AG04450 (cell line): Measurements from ENCODE around the gene MMP1. TPM values are rescaled to one million over a fixed set of nuclear protein-coding genes. Genes with fewer than 3 reads are reported as not detected.
"Not testable (repeated sequence)": the region's sequence is repeated elsewhere in the genome, so short reads cannot be mapped to it uniquely, and the experiment has no call there.

Experiments used
- CTCF ChIA-PET: fragments of 300-600, 350-600 bp; formaldehyde crosslinking; extraction: SDS; loops from one replicate; lab custom pipeline; 2022; ENCODE audit warnings: antibody characterized with exemption, inconsistent platforms; lab: Charles Lee
- POLR2A ChIA-PET: fragments of 350-600 bp; formaldehyde crosslinking; extraction: SDS; loops from one replicate; lab custom pipeline; 2021; ENCODE audit warnings: antibody characterized with exemption, inconsistent platforms; lab: Yijun Ruan, JAX
- DNase-seq: peaks from one replicate; pipeline ENCODE4 v3.0.0-alpha.2; 2011; ENCODE audit warnings: low read depth, low spot score
- H3K27ac ChIP-seq: one replicate; pipeline ENCODE4 v1.5.1; 2012; ENCODE audit warnings: low read depth, low read length, control low read depth
- H3K27me3 ChIP-seq: one replicate; pipeline ENCODE4 v1.6.0; 2012; ENCODE audit warnings: low read length; ENCODE audit not compliant: control insufficient read depth, insufficient read depth
- H3K4me3 ChIP-seq: 2 replicates; pipeline ENCODE4 v1.5.1; 2011; ENCODE audit warnings: mild to moderate bottlenecking, low read depth, low read length, control low read depth
- H3K9me3 ChIP-seq: 2 replicates; pipeline ENCODE4 v1.5.1; 2012; ENCODE audit warnings: low read length; ENCODE audit not compliant: control insufficient read depth, insufficient read depth
- CTCF ChIP-seq: IDR thresholded peaks from 2 replicates; pipeline ENCODE4 v1.5.1; 2011; ENCODE audit warnings: low read depth, low read length, control low read depth, inconsistent platforms
- polyA plus RNA-seq: library from polyadenylated mRNA; depleted of rRNA; stranded (reverse); fragments of >200 nt; gene quantifications from 2 replicates; pipeline ENCODE4 v1.2.3, GENCODE V29; 2011; rRNA removed

The MMP1 gene
- polyA plus RNA-seq, 1 experiment: 41.2 TPM

- ChIA-PET POLR2A (no interaction called here), CTCF (no interaction called here)
- no peak for TF ChIP-seq CTCF
- H3K4me3 ChIP-seq: no peak overlapping the region
- H3K9me3 ChIP-seq: no peaks in the 10 kb centered on the region
- DNase-seq: no peak
- peaks cover 12% of the 10 kb centered on the region for H3K27me3 ChIP-seq
- no peak overlapping the region for H3K27ac ChIP-seq
These were observed 44.7 kb downstream of the MMP1 start for GRCh38 chr11:102753267-102753666.

- no peak for DNase-seq
- Histone ChIP-seq H3K27me3 (peaks cover 12% of the 10 kb centered on the region), H3K4me3 (no peak overlapping the region), H3K9me3 (no peaks in the 10 kb centered on the region), H3K27ac (no peak overlapping the region)
- no peak for TF ChIP-seq CTCF
- ChIA-PET POLR2A (no interaction called here), CTCF (no interaction called here)
These were observed 46.3 kb downstream of the MMP1 start for GRCh38 chr11:102751673-102752072.

GRCh38 chr11:102749101-102749722 lies 48.7 kb downstream of the MMP1 start:
- DNase-seq: no peak
- POLR2A ChIA-PET: no interaction called here
- H3K9me3 ChIP-seq: no peaks in the 10 kb centered on the region
- CTCF ChIA-PET: no interaction called here
- no peak overlapping the region for H3K27ac ChIP-seq
- TF ChIP-seq CTCF: no peak
- H3K4me3 ChIP-seq: no peak overlapping the region
- peaks cover 6% of the 10 kb centered on the region for H3K27me3 ChIP-seq

- DNase-seq, H3K27me3 ChIP-seq, H3K27ac ChIP-seq, H3K9me3 ChIP-seq, H3K4me3 ChIP-seq, CTCF ChIA-PET, POLR2A ChIA-PET: not testable (repeated sequence)
These were observed 51.0 kb downstream of the MMP1 start for GRCh38 chr11:102746746-102747578.

Other genes with a start within 250 kb of the MMP1 start
- gene MMP20, start 172.8 kb downstream of the MMP1 start, polyA plus RNA-seq: not detected in 2 replicates
- not detected in 2 replicates for gene MMP27, start 92.4 kb downstream of the MMP1 start, polyA plus RNA-seq
- gene MMP8, start 73.2 kb downstream of the MMP1 start, polyA plus RNA-seq: 0.04 TPM in 1 of 2 replicates, not detected in the other
- gene MMP10, start 17.5 kb downstream of the MMP1 start, polyA plus RNA-seq: 0.87 and 0.97 TPM in 2 replicates
- gene MMP3, start 45.4 kb upstream of the MMP1 start, polyA plus RNA-seq: 1.2 and 2.1 TPM in 2 replicates
- not detected in 2 replicates for gene MMP12, start 76.8 kb upstream of the MMP1 start, polyA plus RNA-seq
- gene MMP13, start 157.6 kb upstream of the MMP1 start, polyA plus RNA-seq: not detected in 2 replicates